BJ (cell line): ENCODE results near the gene CCDC192. TPM values are rescaled to one million over a fixed set of nuclear protein-coding genes. Genes with fewer than 3 reads are reported as not detected.

ENCODE experiments used
- CTCF ChIA-PET: fragments of 350-600 bp; formaldehyde crosslinking; extraction: SDS; loops from one replicate; lab custom pipeline; 2021; ENCODE audit warnings: antibody characterized with exemption, inconsistent platforms; lab: Yijun Ruan, JAX
- POLR2A ChIA-PET: fragments of 300-600 bp; sonication (Branson Sonifier 250); formaldehyde crosslinking; extraction: SDS; loops from one replicate; lab custom pipeline; 2021; ENCODE audit warnings: antibody characterized with exemption; lab: Charles Lee
- DNase-seq: peaks from one replicate; pipeline ENCODE4 v3.0.0-alpha.2; 2011; ENCODE audit warnings: low read depth
- H3K27me3 ChIP-seq: 2 replicates; pipeline ENCODE4 v1.6.0; 2011; ENCODE audit warnings: low read length; ENCODE audit not compliant: control insufficient read depth, insufficient read depth
- H3K36me3 ChIP-seq: 2 replicates; pipeline ENCODE4 v1.5.1; 2011; ENCODE audit warnings: low read length; ENCODE audit not compliant: control insufficient read depth, insufficient read depth
- H3K4me3 ChIP-seq: 2 replicates; pipeline ENCODE4 v1.5.1; 2011; ENCODE audit warnings: low read depth, mild to moderate bottlenecking, control low read depth, low read length
- CTCF ChIP-seq: IDR thresholded peaks from 2 replicates; pipeline ENCODE4 v1.5.1; 2011; ENCODE audit warnings: low read depth, mild to moderate bottlenecking, control low read depth, inconsistent platforms, low read length, moderate library complexity; ENCODE audit not compliant: insufficient read depth
- polyA plus RNA-seq: library from polyadenylated mRNA; depleted of rRNA; stranded (reverse); fragments of >200 nt; gene quantifications from 2 replicates; pipeline ENCODE4 v1.2.3, GENCODE V29; 2011

CCDC192 gene
- polyA plus RNA-seq, 1 experiment: not detected

- CTCF ChIA-PET: interaction anchor here (0.9 to 1.4 kb wide), 3 partner anchors 10 to 445 kb away, joined by 3 to 4 read pairs (median 4); no protein-coding TSS in a partner anchor
Measured at GRCh38 chr5:127754706-127755105, 51.5 kb downstream of the CCDC192 start.

GRCh38 chr5:127757576-127757975, 54.4 kb downstream of the CCDC192 start:
- no peak for DNase-seq
- no peaks in the 10 kb centered on the region for H3K36me3 ChIP-seq
- TF ChIP-seq CTCF: peak; percentile 38
- ChIA-PET POLR2A (no interaction called here), CTCF (interaction anchor here (0.7 to 3.9 kb wide), 4 partner anchors 63 to 444 kb away, joined by 3 to 15 read pairs (median 5); no protein-coding TSS in a partner anchor)
- no peak overlapping the region for H3K4me3 ChIP-seq
- no peaks in the 10 kb centered on the region for H3K27me3 ChIP-seq

More at GRCh38 chr5:127754706-127755105, 51.5 kb downstream of the CCDC192 start:
- POLR2A ChIA-PET: interaction anchor here (0.7 kb wide), 1 partner anchor 483 kb away, joined by 10 read pairs; no protein-coding TSS in a partner anchor
- TF ChIP-seq CTCF: no peak
- Histone ChIP-seq H3K27me3 (no peaks in the 10 kb centered on the region), H3K36me3 (no peaks in the 10 kb centered on the region), H3K4me3 (no peak overlapping the region)
- no peak for DNase-seq

- Histone ChIP-seq H3K4me3 (no peak overlapping the region), H3K36me3 (no peaks in the 10 kb centered on the region), H3K27me3 (no peaks in the 10 kb centered on the region)
- POLR2A ChIA-PET: no interaction called here
- no peak for TF ChIP-seq CTCF
- no peak for DNase-seq
- CTCF ChIA-PET: interaction anchor here (0.6 to 3.9 kb wide), 4 partner anchors 197 to 864 kb away, joined by 3 to 15 read pairs (median 4); no protein-coding TSS in a partner anchor
Measured at GRCh38 chr5:127758766-127759283, 55.6 kb downstream of the CCDC192 start.

- TF ChIP-seq CTCF: no peak
- no peak for DNase-seq
- POLR2A ChIA-PET: no interaction called here
- CTCF ChIA-PET: no interaction called here
- Histone ChIP-seq H3K27me3 (no peaks in the 10 kb centered on the region), H3K36me3 (no peaks in the 10 kb centered on the region), H3K4me3 (no peak overlapping the region)
Measured at GRCh38 chr5:127761869-127762268, 58.7 kb downstream of the CCDC192 start.

- TF ChIP-seq CTCF: no peak
- Histone ChIP-seq H3K4me3 (no peak overlapping the region), H3K27me3 (no peaks in the 10 kb centered on the region), H3K36me3 (no peaks in the 10 kb centered on the region)
- ChIA-PET POLR2A (no interaction called here), CTCF (interaction anchor here (1.4 kb wide), 1 partner anchor 439 kb away, joined by 6 read pairs; no protein-coding TSS in a partner anchor)
- no peak for DNase-seq
Measured at GRCh38 chr5:127762412-127762811, 59.2 kb downstream of the CCDC192 start.
